WI38 (cell line): ENCODE measurements around the gene ALDH1L1.

Experiments
- H3K4me3 ChIP-seq: 2 replicates; pipeline ENCODE4 v1.5.1; 2011; ENCODE audit warnings: low read depth, mild to moderate bottlenecking, control low read depth, low read length
- TF ChIP-seq, protein P1 (sequence below): IDR thresholded peaks from 2 replicates; pipeline ENCODE4 v1.5.1; 2012; ENCODE audit warnings: low read depth, mild to moderate bottlenecking, control low read depth, low read length

The ALDH1L1 gene

DNA sequence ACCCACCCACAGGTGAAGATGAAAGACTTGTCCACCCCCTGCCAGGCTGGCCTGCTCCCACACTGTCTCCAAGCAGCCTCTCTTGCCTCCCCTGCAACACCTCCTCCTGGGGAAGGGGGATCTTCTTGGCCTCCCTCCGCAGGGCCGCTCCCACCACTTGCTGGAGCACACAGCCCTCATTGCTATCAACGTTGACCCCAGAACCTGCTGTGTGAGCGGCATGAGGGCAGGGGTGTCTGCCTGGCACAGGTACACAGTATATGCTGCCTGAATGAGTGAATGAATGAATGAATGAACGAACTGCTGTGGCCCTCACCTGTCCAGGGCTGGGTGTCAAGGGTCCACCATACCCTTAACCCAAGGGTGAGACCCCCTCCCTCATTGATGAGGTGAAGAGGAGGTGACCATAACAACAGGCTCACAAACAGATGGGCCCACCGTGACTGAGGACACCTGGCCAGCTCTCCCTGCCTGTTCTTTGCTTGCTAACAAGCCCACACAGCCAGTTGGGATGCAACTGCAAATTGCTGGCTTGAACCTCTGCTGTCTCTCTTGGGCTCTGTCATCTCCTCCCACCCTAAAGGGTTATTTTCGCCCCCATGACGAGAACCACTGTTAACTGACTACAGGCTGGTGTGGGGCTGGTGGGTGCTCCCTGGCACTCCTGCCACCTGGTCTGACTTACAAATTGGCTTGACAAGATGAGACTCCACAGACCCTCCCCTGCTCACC is 118.9 kb downstream of the ALDH1L1 start:
- no peak overlapping the region for H3K4me3 ChIP-seq
- TF ChIP-seq, protein P1, sequence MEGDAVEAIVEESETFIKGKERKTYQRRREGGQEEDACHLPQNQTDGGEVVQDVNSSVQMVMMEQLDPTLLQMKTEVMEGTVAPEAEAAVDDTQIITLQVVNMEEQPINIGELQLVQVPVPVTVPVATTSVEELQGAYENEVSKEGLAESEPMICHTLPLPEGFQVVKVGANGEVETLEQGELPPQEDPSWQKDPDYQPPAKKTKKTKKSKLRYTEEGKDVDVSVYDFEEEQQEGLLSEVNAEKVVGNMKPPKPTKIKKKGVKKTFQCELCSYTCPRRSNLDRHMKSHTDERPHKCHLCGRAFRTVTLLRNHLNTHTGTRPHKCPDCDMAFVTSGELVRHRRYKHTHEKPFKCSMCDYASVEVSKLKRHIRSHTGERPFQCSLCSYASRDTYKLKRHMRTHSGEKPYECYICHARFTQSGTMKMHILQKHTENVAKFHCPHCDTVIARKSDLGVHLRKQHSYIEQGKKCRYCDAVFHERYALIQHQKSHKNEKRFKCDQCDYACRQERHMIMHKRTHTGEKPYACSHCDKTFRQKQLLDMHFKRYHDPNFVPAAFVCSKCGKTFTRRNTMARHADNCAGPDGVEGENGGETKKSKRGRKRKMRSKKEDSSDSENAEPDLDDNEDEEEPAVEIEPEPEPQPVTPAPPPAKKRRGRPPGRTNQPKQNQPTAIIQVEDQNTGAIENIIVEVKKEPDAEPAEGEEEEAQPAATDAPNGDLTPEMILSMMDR: no peak

DNA sequence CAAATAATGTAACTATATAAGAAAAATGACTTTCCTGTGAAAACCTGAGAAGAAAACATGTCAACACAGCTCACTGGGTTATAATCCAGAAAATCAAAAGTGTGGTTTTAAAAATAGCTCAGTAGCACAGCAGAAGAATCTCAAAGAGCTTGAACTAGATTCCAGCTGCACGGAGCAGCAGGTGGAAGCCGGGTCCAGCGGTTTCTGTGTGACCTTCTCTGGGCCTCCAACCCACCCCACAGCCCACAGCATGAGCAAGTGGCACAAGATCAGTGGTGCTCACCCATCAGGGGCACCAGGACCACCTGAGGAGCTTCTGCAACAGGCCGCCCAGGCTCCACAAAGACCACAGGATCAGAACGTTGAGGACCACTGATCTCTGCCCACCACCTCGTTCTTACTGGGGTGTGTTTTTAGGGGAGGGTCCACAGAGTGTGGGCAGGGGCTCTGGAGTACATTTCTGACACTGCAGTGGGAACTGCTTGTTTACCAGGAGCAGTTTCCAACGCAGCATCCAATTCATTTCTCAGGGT is 119.7 kb downstream of the ALDH1L1 start:
- no peak overlapping the region for H3K4me3 ChIP-seq
- TF ChIP-seq, protein P1: no peak

DNA sequence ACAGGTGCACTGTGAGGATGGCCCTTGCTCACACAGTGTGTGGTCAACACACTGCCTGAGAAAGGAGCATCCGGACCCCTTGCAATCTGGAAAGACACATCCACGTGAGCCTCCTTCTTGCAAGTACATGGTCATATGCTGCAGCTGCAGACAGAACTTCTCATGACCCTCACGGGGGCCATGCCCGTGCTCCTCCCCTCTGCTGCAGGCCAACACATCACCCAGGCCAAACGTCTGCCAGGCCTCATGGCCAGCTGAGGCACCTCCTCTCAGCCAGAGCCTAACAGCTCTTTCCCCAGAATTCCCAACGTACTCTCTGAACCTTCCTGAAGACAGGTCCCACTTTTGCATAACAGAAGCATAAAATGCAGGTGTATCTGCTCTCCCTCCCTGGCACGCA is 121.7 kb downstream of the ALDH1L1 start:
- no peak overlapping the region for H3K4me3 ChIP-seq
- TF ChIP-seq, protein P1: no peak

DNA sequence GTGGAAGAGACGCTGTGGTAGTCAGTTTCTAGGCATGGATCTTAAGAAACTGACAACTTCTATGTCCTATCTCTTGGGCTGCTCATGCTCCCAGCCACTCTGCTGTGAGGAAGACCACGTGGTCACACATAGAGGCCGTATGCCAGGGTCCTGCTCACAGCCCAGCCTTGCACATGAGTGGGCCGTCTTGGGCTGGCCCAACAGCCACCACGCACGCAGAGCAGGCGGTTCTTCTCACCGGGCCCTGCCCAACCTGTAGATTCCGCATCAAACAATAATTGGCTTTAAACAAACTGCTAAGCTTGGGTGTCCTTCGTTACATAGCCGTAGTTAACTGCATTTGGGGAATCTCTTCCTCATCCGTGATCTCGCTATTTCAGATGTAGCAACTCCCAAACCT is 122.5 kb downstream of the ALDH1L1 start:
- TF ChIP-seq, protein P1: no peak
- H3K4me3 ChIP-seq: no peak overlapping the region

DNA sequence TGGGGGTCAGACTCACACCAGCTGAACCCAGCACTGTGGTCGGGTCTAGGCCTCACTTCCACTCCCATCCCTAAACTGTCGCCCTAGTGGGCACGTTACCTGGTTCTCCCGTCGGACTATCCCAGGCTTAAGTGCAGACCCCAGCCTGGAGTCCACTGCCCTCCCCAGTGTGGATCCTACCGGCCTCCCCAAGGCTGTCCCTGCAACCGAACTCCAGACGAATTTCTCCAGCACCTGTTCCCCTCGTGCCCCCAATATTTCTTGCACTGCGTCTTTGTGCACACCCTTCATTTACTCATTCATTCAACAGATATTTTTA is 122.9 kb downstream of the ALDH1L1 start:
- TF ChIP-seq, protein P1: no peak
- H3K4me3 ChIP-seq: no peak overlapping the region

DNA sequence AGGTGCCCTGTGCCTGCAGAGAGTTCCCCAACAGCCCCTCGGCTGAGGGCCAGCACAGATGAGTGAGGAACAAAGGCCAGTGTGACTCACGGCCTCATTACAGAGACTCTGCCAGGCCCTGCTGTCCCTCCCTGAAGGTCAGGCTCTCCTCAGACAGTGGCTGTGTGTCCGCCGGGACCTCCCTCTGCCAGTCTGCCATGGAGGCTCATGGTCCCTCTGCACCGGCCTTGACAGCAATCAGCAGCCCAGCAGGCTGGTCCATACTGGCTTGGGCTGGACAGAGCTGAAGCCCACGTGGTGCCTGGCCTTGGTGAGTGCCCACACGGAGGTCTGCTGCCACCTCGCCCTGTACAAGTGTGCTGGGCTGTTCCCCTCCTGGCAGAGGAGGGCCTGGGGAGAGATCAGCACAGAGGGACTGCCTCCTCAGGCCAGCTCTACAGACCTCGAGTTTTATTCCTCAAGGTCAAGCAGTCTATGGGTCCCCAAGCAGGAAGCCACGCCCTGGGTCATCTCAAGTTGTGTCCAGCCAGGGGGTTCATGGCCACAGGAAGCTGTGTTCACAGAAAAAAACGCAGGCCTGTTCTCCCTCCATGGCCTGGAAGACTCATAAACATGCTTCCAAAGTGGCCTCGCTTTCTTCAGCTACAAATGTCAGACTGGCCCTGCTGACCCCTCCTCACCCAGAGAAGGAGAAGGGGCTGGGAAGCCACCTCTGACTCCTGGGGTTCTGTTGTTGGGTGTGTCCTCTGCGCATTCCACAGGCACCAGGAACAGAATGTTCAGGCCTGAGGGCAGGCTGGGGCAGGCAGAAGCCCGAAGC is 123.5 kb downstream of the ALDH1L1 start:
- TF ChIP-seq, protein P1: no peak
- H3K4me3 ChIP-seq: no peak overlapping the region

DNA sequence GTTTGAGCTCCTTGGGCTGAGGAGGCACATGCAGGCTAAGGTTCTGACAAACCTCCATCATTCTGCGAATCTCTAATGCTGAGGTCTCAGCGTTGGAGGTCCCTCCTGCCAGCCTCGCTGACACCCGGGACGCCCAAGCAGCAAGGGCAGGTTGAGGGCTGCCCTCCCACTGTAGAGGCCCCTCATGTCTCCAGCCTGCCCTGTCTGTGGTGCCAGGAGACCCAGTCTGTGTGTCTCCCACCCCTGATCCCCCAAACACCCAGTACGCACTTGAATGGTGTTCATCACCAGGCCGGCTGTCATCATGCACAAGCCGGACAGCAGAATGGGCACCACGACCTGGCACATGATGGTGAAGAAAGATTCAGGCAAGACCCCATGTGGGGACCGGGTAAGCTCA is 124.3 kb downstream of the ALDH1L1 start:
- TF ChIP-seq, protein P1: no peak
- H3K4me3 ChIP-seq: no peak overlapping the region
